GM21723 (cell line): ENCODE results near the gene TLX3.
"Not testable (repeated sequence)": the region's sequence is repeated elsewhere in the genome, so short reads cannot be mapped to it uniquely, and the experiment has no call there.

Experiments used
- ATAC-seq: cut with Tn5 transposase; IDR thresholded peaks from one replicate; pipeline ENCODE4 v1.9.1; 2021; ENCODE audit warnings: mild to moderate bottlenecking, moderate library complexity; ENCODE audit not compliant: unreplicated experiment

TLX3 gene

DNA sequence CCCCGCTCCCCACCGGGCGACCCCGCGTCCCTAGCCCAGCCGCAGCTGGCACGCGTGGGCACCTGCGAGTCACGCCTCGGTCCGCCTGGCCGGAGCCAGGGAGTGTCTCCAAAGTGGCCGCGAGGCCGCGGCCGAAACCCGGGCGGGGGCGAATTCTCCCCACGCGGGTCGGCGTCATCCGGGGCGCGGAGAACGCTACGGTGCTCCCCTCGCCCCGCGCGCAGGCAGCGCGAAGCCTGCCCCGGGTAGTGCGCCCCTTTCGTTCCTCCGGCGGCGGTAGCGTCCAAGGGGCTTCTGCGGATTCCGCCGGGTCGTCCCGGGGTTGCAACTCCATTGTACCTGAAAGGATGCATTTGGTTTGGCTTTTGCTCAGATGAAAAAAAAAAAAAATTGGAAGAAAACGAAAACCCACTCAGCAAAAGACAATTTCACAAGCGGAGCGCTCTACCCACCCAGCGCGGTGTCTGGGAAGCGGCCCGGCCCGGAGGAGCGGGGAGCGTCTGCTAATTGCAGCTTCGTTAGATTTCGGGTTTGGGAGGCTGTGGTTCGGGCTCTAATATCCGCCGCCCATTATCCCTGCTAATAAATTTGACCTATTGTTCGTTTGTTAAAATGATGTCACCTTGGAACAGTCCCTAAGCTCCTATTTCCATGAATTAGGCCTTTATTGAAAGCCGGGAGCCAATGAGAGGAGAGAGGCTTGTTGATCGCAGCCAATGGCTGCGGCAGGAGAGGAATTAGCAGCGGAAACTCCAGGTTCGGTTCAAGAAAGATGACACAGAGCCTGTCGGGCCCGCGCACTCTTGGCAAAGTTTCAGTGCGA, at the start of gene TLX3:
Gene TLX3, plus strand, starts transcription at position 796 of the 823 bp plus-strand sequence. CDS start 118 bp downstream, outside the sequence.
- ATAC-seq = no peak

DNA sequence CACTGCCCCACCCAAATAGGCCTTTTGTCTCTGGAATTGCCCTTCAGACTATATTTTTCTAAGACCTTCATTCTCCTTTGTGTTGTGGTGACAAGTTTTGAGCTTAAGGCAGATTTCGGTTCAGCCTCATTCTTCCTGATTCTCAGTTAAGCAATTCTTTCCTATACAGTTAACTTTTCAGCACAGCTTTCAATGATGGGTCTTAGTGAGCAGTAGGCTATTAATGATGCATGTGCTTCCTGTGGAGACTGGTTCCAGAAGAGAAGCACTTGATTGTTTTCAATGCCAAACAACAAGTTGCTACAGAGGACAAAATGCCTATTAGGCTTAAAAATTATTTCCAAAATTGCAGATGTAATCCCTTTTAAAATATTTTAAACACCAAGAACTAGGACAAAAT, 47.7 kb upstream of the TLX3 start:
- ATAC-seq = no peak

DNA sequence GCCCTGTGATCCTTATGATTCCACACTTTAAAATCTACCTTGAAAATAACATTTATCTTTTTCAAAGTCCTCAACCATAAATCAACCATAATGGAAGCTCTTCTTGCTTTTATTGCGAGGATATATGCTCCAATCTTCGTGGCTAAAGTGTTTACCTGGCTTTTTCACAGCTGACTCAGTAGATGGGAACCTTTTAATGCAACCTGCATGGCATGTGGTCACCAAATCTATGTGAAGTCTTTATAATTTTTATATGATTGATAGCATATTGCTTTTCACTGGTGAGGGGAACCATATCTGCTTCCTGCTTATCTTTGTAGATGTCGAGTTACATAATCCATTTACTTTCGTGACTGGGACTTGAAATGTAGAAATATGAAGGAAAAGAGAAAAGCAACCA, 47.1 kb upstream of the TLX3 start:
- ATAC-seq = no peak

DNA sequence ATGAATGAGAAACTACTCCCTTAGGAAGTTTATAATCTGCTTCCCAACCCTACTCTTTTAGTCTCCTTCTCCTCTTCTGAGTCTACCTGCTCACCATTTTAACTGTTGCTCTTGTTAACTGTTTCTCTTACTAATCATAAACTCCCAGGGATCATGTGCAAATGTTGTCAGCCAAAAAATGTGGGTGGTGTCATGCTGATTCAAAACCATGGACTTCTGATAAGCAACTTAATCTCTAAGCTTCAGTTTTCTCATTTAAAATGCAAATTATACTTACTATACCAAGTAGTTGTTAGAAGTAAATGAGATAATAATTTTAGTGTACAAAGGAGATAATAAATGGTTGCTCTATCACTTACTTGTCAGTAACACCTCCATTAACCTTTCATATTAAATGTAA, 45.9 kb upstream of the TLX3 start:
- no peak for ATAC-seq

DNA sequence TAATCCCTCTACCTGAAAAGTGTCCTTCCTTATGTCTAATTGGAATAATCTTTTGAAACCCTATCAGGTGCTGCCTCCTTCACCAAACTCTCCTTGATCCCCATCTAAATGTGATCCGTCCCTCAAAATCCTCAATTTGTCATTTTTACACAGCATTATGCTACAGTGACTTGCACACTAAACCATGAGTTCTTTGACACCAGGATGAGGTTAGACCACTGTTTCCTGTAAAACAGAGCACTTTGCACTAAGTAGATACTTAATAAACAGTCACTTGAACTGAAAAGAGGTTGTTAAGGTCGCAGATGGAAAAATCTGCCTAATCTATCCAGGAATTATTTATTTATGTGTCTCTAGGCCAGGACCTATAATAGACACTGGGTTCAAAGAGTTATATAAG, 44.2 kb upstream of the TLX3 start:
- ATAC-seq = no peak

DNA sequence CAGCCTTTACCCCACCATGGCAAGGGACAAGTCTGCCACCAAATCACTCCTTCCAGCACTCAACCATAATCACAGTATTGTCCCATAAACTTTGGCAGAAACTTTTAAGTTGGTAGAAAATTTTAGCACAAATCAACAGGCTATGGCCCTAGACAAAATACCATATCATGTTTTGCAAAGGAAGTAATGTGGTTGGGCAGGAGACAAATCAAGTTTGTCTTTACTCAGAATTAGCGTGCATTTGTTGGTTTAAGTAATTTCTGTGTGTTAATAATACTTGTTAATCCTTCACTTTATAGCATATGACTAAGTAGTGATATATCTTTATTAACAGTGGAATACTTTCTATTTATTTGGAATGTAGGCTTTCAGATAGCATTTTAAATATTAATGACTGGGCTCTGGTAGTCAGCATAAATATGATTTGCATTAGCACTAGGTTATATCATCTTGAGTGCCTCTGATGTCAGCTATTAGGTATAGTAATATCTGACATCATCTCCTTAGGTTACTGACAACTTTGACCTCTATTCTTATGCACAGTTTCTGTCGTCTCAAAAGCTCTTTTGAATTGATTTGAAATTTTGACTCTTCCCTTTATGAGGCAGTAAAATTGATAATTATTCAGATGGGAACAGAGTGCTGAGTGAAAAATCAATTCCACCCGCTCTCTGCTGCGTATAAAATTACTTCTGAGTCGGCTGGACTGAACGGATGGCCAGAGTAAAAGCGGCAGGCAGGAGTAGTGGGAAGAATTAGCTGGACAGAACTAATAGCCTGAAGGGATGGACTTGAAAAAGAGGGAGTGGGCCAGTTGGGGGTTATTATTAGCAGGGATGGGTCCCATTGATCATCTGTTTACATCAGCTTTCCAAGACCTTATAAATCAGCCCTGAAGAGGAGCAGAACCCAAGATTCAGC, 40.1 kb upstream of the TLX3 start:
- ATAC-seq = no peak

DNA sequence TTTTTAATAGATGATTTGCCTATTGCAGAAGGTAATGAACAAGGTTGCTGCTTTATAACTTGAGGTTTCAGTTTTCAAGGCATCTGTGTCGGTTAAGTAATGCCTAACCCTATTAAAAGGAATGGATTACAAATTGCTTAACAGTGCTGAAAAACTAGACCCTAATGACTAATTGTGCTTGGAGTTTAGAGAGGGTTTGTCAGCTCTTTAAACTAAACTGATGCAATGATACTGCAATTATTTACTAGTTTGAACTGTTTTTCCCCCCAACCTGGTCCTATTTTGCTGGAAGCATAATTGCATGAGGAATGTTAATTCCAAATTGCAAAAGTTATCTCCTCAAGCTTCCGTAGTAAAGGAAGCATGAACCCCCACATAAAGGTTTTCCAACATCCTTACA, 39.3 kb upstream of the TLX3 start:
- no peak for ATAC-seq

DNA sequence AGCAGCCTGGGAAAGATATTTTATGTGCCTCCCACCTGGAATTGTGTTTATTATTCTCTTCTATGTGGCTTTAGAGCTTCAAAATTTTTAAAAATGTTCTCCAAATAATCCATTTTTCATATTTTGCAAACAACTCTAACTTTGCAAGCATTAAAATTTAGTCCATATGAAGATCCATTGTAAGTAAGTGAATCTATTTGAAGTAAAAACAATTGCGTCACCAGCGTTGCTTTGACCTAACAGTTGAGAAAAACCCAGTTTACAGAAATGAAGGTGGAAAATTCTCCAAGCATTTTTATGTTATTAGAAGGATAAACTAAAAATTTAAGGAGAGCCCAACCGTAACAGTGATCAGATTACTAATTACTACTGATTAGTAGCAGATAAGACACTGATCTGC, 38.9 kb upstream of the TLX3 start:
- no peak for ATAC-seq

DNA sequence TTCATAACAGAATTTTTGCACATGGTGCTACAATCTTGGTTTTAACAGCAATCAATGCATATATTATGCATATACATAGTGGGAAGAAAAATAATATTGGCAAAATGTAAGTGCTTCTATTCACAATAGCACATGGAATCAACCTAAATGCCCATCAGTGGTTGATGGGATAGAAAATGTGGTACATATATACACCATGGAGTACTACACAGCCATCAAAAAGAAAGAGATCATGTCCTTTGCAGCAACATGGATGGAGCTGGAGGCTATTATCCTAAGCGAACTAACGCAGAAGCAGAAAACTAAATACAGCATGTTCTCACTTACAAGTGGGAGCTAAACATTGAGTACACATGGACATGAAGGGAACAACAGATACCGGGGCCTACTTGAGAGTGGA, 37.2 kb upstream of the TLX3 start:
- ATAC-seq = no peak

DNA sequence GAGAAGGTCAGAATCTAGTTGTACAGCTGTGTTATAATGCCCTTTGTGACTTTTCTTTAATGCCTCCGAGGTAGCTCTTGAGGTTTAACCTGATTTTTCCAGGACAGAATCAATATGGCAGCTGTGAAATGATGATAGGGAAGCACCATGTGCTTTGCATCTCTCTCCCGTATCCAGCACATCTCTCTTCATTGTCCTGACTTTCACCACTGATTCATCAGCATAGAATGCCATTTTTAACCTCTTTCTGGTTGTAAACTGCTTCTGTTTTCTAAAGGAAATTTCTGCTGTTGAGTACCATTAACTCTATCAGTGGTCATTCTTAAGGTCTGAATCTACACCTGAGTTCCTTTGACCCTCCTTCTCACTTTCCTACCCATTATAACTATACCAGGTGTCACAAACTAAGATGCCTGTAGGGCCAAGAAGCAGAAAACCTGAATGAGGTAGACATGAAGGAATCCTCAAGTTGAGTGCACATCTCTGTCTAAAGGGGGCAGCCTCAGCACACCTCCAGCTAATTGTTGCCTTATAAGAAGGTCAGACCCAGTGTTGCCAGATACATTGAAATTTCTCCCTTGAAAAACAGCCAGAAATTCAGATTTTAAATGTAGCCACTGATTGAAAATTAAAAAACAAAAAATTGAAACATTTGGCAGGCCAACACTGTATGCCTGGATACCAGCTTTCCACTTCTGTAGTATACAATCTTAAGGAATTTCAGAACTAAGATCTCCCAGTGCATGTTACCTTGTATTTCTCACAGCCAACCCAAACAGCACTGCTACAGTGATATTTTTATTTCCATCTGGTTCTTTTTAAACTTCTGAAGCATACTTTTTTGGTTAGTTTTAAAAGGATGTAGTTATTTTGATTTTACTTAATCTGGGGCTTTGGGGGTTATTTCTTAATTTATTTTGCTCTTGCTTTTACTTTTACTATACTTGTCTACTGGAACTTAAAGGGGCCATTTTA, 35.8 kb upstream of the TLX3 start:
- ATAC-seq = no peak

DNA sequence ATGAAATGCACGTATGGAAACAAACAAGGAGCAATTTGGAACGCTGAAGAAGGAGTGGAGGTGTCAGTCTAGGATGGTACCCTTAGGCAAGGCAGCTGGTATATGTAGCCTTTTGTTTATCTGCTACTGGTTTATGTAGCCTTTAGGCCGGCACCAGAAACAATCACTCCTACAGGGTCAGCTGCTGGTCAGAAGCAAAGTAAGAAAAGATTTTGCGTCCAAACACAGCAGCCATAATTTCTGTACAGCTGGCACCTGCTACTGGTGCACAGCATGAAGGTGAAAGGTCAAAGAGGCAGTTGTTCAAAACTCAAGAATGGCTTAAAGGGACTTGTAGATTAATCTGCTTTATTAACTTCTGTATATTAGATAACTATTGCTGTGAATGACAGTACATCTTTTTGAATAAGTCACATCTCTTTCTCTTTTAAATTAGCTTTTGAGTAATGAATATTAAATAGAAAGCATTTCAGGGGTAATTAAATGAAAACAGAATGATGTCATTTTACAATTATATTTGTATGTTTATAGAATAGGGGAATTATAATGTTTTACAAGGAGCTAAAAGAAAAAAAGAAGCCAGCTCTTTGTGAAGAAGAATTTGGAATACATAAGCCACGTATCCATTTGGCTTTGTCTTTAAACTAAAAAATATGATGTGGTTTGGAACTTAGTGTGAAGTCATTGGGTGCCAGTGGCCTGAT, 33.1 kb upstream of the TLX3 start:
- ATAC-seq = no peak

DNA sequence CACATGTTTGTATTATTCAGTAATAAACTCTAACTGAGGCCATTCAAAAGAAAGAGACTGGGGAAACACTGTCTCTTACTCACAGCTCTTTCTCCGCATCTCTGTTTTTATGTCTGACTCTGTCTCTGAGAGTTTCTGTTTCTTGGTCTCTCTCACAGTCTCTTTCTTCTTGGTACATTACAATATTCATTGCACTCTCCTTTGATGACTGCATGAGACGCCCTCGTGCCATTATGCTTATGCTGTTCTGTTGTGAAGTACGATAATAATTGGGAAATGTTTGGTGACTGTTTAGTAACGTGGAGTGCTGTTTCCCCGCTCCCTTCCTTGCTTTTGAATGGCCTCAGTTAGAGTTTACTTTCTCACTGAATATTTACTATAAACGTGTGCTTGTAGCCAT, 25.3 kb upstream of the TLX3 start:
- ATAC-seq = no peak

DNA sequence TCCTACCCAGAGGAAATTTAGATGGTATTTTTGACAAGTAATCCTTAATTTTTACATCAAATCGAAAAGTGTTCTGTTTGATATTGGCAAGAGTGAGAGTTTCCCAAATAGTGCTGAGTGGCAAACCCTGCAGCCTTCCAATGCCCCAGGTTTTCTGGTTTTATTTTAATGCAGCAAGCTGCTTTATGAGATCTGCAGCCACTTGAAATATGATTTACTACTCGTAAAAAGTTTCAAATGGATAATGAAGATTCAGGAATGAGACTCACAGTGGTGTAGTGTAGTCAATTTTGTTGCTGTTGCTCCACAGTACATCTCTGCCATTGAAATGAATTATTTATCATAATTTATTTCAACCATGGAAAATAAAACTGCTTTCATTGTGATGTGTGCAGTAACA, 23.6 kb upstream of the TLX3 start:
- ATAC-seq = no peak

DNA sequence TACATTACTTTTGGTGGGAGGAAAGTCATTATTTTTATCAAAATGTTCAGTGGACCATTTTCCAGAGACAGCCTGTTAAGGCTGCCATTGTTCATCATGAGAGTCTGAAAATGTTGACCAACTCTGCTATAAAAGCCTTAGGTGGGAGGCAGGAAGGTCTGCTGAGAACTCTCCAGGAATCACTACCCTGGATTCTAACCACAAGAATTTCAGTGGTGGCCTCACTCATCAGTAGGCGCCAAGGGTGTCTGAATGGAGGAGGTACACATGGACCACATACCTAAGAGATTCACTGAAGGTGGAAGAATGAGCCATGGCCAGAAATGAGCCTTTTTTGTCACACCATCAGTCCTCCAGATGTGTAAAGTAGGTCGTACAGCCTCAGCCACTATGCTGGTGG, 21.0 kb upstream of the TLX3 start:
- no peak for ATAC-seq

DNA sequence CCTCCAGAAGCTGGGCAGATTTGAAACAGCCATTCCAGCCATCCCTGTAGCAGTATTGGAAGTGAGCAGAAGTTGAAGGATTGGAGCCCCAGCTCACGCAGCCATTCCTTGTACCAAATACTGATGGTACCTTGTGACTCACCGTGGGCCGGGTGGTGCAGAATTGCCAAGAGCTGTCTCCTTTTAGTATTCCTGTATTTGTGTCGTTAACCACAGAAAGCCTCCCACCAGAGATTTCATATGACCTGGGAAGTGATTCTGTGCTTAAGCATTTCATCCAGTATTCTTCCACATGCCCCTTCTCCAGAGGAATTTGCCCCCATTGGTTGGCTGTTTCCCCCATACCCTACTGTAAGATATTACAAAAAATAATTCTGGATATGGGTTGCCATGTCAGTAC, 17.7 kb upstream of the TLX3 start:
- no peak for ATAC-seq

DNA sequence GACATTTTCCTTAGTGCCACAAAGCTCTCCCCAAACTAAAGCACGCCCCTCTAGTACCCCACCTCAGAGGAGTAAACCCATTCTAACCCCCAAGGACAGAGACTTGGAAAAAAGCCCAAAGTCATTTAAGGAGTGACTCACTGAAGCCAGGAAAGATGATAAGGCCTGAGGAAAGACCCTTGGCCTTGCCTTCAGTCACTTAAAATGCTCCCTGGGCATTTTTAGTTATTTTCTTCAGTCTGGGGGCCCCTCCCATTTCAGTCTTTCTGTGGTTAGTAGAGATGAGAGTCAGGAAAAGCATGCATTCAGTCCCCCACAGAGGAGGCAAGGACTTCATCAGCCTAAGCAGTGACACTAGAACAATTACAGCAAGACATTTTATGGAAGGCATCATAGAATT, 13.7 kb upstream of the TLX3 start:
- ATAC-seq = no peak

DNA sequence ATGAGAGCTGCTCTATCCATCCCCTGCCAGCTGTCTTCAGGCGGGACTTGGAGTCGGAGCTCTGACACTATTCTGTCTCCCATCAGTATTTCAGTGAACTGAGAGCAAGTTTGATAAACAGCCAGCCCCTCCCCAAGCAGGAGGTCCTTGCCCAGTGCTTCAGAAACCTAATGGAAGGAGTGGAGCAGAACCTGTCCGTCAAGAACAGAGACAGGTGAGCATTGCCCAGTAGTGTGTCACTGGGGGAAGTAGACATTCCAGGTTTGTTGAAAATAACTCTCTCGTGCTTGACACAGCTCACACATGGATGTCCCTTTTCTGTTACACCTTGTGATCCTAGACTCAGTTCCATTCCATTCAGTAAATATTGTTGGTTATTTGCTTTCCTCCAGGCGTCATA, 13.2 kb upstream of the TLX3 start:
- no peak for ATAC-seq

DNA sequence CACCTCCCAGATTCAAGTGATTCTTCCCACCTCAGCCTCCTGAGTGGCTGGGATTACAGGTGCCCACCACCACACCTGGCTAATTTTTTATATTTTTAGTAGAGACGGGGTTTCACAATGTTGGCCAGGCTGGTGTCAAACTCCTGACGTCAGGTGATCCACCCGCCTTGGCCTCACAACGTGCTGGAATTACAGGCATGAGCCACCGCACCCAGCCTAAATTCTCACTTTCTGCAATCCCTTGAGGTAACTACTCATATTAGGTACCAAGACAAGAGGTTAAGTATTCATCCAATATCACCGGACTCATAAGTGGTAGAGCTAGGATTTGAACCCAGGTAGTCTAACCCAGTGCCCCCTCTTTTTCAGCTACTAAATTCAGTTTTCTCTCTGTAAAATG, 11.1 kb upstream of the TLX3 start:
- ATAC-seq = not testable (repeated sequence)

DNA sequence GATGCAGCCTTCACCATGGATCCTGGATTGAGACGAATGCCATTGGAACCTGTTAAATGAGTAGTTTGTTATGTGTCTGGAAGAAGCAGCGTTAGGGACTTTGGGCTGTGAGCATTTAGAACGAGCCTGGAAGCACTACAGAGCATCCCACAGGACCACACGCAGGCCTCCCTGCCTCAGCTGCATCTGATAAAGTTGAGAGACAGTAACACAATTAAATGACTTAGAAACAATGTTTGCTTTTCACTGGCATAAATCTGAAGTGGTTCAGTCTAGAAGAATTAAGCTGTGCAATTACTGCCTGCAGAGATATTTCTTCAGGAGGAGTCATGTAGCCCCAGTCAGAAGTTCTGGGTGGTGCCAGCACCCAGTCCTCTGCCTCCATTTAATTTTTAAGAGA, 9.8 kb upstream of the TLX3 start:
- no peak for ATAC-seq

DNA sequence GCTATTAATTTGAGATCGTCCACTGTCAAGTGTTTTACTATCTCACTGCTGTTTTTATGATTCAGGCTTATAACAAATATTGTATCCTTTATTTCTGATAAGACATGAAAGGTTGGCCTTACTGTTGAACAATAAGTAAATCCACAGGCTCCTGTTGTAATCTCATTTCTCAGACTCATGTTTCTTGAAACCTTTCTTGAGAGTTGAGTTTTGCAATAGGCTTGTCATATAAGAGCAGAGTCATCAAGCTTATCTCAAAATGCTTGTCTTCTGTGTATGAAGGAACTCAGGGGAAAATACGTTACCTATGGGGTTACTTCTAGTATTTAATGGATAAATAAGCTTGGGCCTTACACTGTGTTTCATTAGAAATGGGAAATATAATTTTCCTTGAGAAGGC, 9.2 kb upstream of the TLX3 start:
- ATAC-seq = no peak
